DMS 273 (cell line): ENCODE data around the gene SLC28A2.

Source experiments
- DNase-seq: peaks from one replicate; lab custom pipeline; 2025; ENCODE audit not compliant: unreplicated experiment; lab: John Stamatoyannopoulos, UW

The SLC28A2 gene

DNA sequence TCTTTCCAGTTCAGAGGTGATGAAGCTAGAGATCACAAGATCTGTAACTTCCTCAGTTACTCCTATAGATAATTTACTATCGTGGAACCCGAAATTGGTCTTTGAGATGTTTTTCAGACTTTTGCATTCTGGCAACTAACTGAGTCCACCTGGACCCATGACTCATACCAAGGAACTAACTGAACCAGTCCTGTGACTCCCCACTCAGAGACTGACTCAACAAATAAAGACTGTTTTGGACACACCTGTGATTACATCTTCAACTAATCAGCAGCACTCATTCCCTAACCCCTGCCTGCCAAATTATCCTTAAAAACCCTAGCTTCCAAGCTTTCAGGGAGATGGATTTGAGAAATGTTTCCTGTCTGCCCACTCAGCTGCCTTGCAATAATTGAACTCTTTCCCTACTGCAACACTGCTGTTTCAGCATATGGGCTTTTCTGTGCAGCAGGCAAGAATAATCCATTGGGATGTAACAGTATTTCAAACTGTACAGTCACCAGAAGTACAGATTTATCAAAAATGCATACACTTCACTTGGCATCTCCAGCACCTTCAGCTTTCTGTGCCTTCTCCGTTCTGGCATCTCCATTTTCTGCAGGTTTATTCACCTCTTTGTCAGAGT lies 68.7 kb downstream of the SLC28A2 start:
- DNase-seq, result no peak

DNA sequence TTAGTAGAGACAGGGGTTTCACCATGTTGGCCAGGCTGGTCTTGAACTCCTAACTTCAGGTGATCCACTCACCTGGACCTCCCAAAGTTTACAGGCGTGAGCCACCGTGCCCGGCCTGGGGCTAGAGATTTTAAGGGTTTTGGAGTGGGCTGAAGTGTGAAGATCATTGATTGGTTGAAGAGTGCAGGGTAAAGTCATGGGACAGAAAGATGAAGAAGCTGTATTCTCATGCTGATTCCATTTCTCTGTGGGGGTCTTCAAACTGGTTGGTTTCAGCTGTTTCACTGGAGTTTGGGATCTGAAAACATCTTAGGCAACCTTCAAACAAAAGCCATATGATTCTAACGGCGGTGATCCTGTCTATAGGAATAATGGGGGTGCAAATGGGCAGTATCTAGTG lies 74.2 kb downstream of the SLC28A2 start:
- no peak for DNase-seq

DNA sequence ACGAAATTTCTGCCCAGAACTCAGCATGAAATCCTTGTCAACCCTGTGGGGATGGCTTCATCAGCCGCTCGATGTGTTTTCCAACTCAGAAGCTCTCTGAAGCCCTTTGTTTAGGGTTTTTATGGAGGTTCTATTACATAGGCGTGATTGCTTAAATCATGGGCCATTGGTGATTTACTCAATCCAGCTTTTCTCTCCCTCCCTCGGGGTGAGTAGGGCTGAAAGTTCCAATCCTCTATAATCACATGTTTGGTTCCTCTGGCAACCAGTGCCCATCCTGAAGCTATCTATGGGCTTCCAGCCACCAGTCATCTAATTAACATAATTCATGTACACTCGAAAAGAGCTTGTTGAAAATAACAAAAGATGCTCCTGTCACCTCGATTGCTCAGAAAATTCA lies 74.7 kb downstream of the SLC28A2 start:
- no peak for DNase-seq
